Motor neuron (in vitro differentiated cells): ENCODE results near the gene PITPNB. TPM values are rescaled to one million over a fixed set of nuclear protein-coding genes. Genes with fewer than 3 reads are reported as not detected.

Experiments
- ATAC-seq, 8 experiments: fragments of 200-7000 bp; cut with Tn5 transposase; replicated peaks in 6 of 8; 2 replicates each; pipeline ENCODE4 v1.8.0; 2021; ENCODE audit warnings: mild to moderate bottlenecking in 8 of 8, moderate library complexity in 8 of 8
- H3K27ac ChIP-seq, 2 donors: fragments of 250-450 bp; sonication (Bioruptor Pico); 2 replicates each; pipeline ENCODE4 v1.9.0; 2021; ENCODE audit warnings: antibody characterized with exemption in 2 of 2, mild to moderate bottlenecking in 2 of 2, moderate library complexity in 1 of 2
- H3K4me1 ChIP-seq, 2 donors: fragments of 250-450 bp; sonication (Bioruptor Pico); replicated peaks in 1 of 2; 2 replicates each; pipeline ENCODE4 v1.6.1; 2021; ENCODE audit warnings: antibody characterized with exemption in 2 of 2, mild to moderate bottlenecking in 2 of 2, moderate library complexity in 1 of 2
- H3K4me3 ChIP-seq, 5 donors: fragments of 250-450 bp; sonication (Bioruptor Pico); 2 replicates each; pipeline ENCODE4 v1.9.0; 2021; ENCODE audit warnings: antibody characterized with exemption in 5 of 5, mild to moderate bottlenecking in 5 of 5, moderate library complexity in 4 of 5
- WGBS, 10 experiments: fragments of 450-650 bp; shearing (Covaris generic); methylation state at CpG; one replicate each; pipeline ENCODE4 v1.0.0; 2022; 5-methylcytosine and 5-hydroxymethylcytosine counted together
- in situ Hi-C, 9 experiments: fragments of 400-800 bp; cut with MboI; loops; one replicate each; pipeline ENCODE4 v1.15.0; 2021; ENCODE audit warnings: low sequenced_read_pairs in 9 of 9, low pct_unique_long_range_greater_than_20kb in 2 of 9; ENCODE audit not compliant: unreplicated experiment in 9 of 9
- total RNA-seq, 8 experiments: library from RNA; unstranded; fragments of 300-600 nt; gene quantifications; 2 replicates each; pipeline versions ENCODE4 v1.2.3 to v1.2.4, GENCODE V29; 2022

PITPNB gene
- total RNA-seq, 8 experiments from 2014 or later = 22.6 to 81.9 (median 37.0) TPM

- no peak overlapping the region for H3K27ac ChIP-seq
- no peak for ATAC-seq
- WGBS, 10 experiments = 88 to 100% (median 100%) methylated on average over 1 of the region's 1 CpG
- in situ Hi-C loops = no loop called here
- H3K4me1 ChIP-seq = no peaks in the 10 kb centered on the region
- no peak overlapping the region for H3K4me3 ChIP-seq
These were observed 60.4 kb downstream of the PITPNB start for GRCh38 chr22:27858626-27859025.

- WGBS, 10 experiments = 0 to 85% (median 74%) methylated on average over 1 to 4 of the region's 6 CpGs; no CpG with 5 or more reads in 5 of the 10 experiments
- ATAC-seq = peak in 3 of 8 experiments; percentile 47 to 80 (median 63)
- Histone ChIP-seq H3K4me1 (peaks cover 0 to 2% of the 10 kb centered on the region in 2 donors), H3K4me3 (no peak overlapping the region), H3K27ac (no peak overlapping the region)
- in situ Hi-C loops = no loop called here
These were observed 61.6 kb downstream of the PITPNB start for GRCh38 chr22:27857443-27857842.

- Histone ChIP-seq H3K27ac (no peak overlapping the region), H3K4me1 (peaks cover 0 to 11% of the 10 kb centered on the region in 2 donors), H3K4me3 (no peak overlapping the region)
- in situ Hi-C loops = no loop called here
- ATAC-seq = no peak
- WGBS, 10 experiments = 86 to 100% (median 98%) methylated on average over 1 to 4 of the region's 4 CpGs; no CpG with 5 or more reads in 2 of the 10 experiments
These were observed 62.7 kb downstream of the PITPNB start for GRCh38 chr22:27856386-27856785.

- in situ Hi-C loops = no loop called here
- H3K4me3 ChIP-seq = no peak overlapping the region
- no peak overlapping the region for H3K27ac ChIP-seq
- peak in 1 of 8 experiments; percentile 16 for ATAC-seq
- WGBS, 10 experiments = 57 to 100% (median 96%) methylated on average over 1 to 6 of the region's 6 CpGs; no CpG with 5 or more reads in 1 of the 10 experiments
- H3K4me1 ChIP-seq = peaks cover 0 to 18% of the 10 kb centered on the region in 2 donors
These were observed 65.6 kb downstream of the PITPNB start for GRCh38 chr22:27853424-27853823.

- in situ Hi-C loops = no loop called here
These were observed 66.9 kb downstream of the PITPNB start for GRCh38 chr22:27851974-27852746.

GRCh38 chr22:27850000-27850521 lies 69.0 kb downstream of the PITPNB start:
- 27 to 100% (median 50%) methylated on average over 1 to 4 of the region's 6 CpGs; no CpG with 5 or more reads in 1 of the 10 experiments for WGBS, 10 experiments
- in situ Hi-C loops = no loop called here
- Histone ChIP-seq H3K27ac (no peak overlapping the region), H3K4me1 (peaks cover 12 to 22% of the 10 kb centered on the region in 2 donors), H3K4me3 (no peak overlapping the region)
- ATAC-seq = no peak

More at GRCh38 chr22:27851974-27852746, 66.9 kb downstream of the PITPNB start:
- no peak overlapping the region for H3K4me3 ChIP-seq
- peaks cover 1 to 18% of the 10 kb centered on the region in 2 donors for H3K4me1 ChIP-seq
- WGBS, 10 experiments = 33 to 100% (median 66%) methylated on average over 1 to 7 of the region's 7 CpGs
- ATAC-seq = peak in 5 of 8 experiments; percentile 64 to 86 (median 69)
- no peak overlapping the region for H3K27ac ChIP-seq

GRCh38 chr22:27848005-27848404 lies 71.1 kb downstream of the PITPNB start:
- no peak for ATAC-seq
- H3K4me1 ChIP-seq = peaks cover 14 to 24% of the 10 kb centered on the region in 2 donors
- 89 to 100% (median 100%) methylated on average over 1 of the region's 1 CpG; no CpG with 5 or more reads in 7 of the 10 experiments for WGBS, 10 experiments
- H3K4me3 ChIP-seq = no peak overlapping the region
- in situ Hi-C loops = no loop called here
- no peak overlapping the region for H3K27ac ChIP-seq

- ATAC-seq = peak in 2 of 8 experiments; percentile 33 to 40
- Histone ChIP-seq H3K4me1 (peaks cover 25% of the 10 kb centered on the region in 2 donors), H3K4me3 (no peak overlapping the region), H3K27ac (no peak overlapping the region)
- in situ Hi-C loops = no loop called here
- 53 to 89% (median 77%) methylated on average over 1 to 8 of the region's 9 CpGs; no CpG with 5 or more reads in 1 of the 10 experiments for WGBS, 10 experiments
These were observed 72.1 kb downstream of the PITPNB start for GRCh38 chr22:27846910-27847309.

GRCh38 chr22:27846248-27846757 lies 72.8 kb downstream of the PITPNB start:
- 50 to 100% (median 92%) methylated on average over 1 to 5 of the region's 5 CpGs; no CpG with 5 or more reads in 1 of the 10 experiments for WGBS, 10 experiments
- H3K4me3 ChIP-seq = no peak overlapping the region
- no peak overlapping the region for H3K27ac ChIP-seq
- ATAC-seq = no peak
- H3K4me1 ChIP-seq = peaks cover 22 to 26% of the 10 kb centered on the region in 2 donors
- in situ Hi-C loops = no loop called here

GRCh38 chr22:27845644-27846043 lies 73.4 kb downstream of the PITPNB start:
- Histone ChIP-seq H3K27ac (no peak overlapping the region), H3K4me1 (peaks cover 22 to 26% of the 10 kb centered on the region in 2 donors), H3K4me3 (no peak overlapping the region)
- in situ Hi-C loops = no loop called here
- WGBS, 10 experiments = 52 to 100% (median 89%) methylated on average over 1 to 5 of the region's 7 CpGs; no CpG with 5 or more reads in 5 of the 10 experiments
- ATAC-seq = peak in 2 of 8 experiments; percentile 23 to 48

- WGBS, 10 experiments = 67 to 100% (median 87%) methylated on average over 1 to 7 of the region's 20 CpGs; no CpG with 5 or more reads in 1 of the 10 experiments
- in situ Hi-C loops = no loop called here
- H3K27ac ChIP-seq = no peak overlapping the region
- H3K4me3 ChIP-seq = no peak overlapping the region
- H3K4me1 ChIP-seq = peaks cover 17 to 26% of the 10 kb centered on the region in 2 donors
- ATAC-seq = no peak
These were observed 74.1 kb downstream of the PITPNB start for GRCh38 chr22:27844656-27845591.

- peaks cover 15 to 26% of the 10 kb centered on the region in 2 donors for H3K4me1 ChIP-seq
- ATAC-seq = no peak
- no peak overlapping the region for H3K27ac ChIP-seq
- in situ Hi-C loops = no loop called here
- 67 to 93% (median 82%) methylated on average over 1 to 5 of the region's 6 CpGs; no CpG with 5 or more reads in 4 of the 10 experiments for WGBS, 10 experiments
- no peak overlapping the region for H3K4me3 ChIP-seq
These were observed 74.8 kb downstream of the PITPNB start for GRCh38 chr22:27844256-27844655.
